ENCODE measurements around the gene MMS22L. TPM values are rescaled to one million over a fixed set of nuclear protein-coding genes. Genes with fewer than 3 reads are reported as not detected.

The MMS22L gene
- polyA plus RNA-seq, 1 experiment: 4.3 TPM

DNA sequence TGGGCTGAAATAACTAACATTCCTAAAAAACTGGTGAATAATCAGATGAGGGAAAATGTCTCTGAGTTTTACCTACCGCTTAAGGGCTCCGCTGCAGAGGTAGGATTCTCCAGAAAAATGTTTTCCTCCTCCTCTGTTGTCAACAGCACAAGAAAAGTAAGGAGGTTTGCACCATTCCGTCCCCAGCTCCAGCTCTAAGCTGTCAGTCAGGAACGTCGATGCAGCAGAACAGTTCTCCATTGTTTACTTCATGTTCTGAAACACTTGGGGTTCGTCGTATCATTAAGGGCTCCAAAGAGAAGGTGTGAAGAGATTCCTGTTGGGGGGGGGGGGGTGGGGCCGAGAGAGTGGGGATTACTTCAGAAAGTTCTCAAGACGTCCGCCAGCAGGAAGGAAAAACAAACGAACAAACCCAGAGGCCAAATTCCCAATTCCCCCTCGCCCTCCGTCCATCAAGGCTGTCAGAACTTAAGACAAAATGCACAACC is 734 bp downstream of the MMS22L start:
- POLR2A ChIA-PET: no interaction called here
- H3K4me3 ChIP-seq (ENCODE audit: low read depth, low read length): peak overlapping the region; percentile 75

DNA sequence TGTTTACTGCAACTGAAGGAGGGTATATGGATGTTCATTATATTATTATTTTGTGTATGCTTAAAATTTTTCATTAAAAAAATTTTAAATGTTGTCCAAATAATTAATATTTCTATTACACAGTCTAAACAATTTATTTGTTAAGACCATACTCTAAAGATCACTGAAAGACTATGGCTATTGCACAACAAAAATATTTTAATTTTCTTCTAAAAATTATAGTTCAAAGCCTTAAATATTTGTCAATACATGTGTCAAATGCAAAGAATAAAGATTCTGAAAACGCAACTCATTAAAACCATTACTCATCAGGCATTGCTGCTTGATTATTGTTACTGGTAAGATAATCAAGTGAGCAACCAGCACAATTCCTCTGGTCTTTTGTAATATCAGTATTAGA is 2.2 kb downstream of the MMS22L start:
- ChIA-PET POLR2A (no interaction called here), CTCF (no interaction called here)
- no peak overlapping the region for H3K4me3 ChIP-seq (ENCODE audit: low read depth, low read length)
- no peaks in the 10 kb centered on the region for H3K27me3 ChIP-seq (ENCODE audit: control insufficient read depth, insufficient read depth, low read length)
- DNase-seq (ENCODE audit: low read depth): no peak
- H3K36me3 ChIP-seq (ENCODE audit: control insufficient read depth, insufficient read depth, low read length): no peaks in the 10 kb centered on the region; the same call in 1 of the 2 replicates
- TF ChIP-seq CTCF (IDR thresholded peaks at IDR 0.05; ENCODE audit: insufficient read depth, low read depth, low read length): no peak

More for the DNA sequence above, 734 bp downstream of the MMS22L start:
- Histone ChIP-seq H3K36me3 (ENCODE audit: control insufficient read depth, insufficient read depth, low read length) (no peaks in the 10 kb centered on the region; the same call in 1 of the 2 replicates), H3K27me3 (ENCODE audit: control insufficient read depth, insufficient read depth, low read length) (no peaks in the 10 kb centered on the region)
- no peak for DNase-seq (ENCODE audit: low read depth)
- no peak for TF ChIP-seq CTCF (IDR thresholded peaks at IDR 0.05; ENCODE audit: insufficient read depth, low read depth, low read length)
- CTCF ChIA-PET: interaction anchor here (0.8 to 1.0 kb wide), 2 partner anchors 11 to 12 kb away, joined by 3 read pairs; no protein-coding TSS in a partner anchor

- no peak for DNase-seq (ENCODE audit: low read depth)
- H3K4me3 ChIP-seq (ENCODE audit: low read depth, low read length): no peak overlapping the region
- no peak for TF ChIP-seq CTCF (IDR thresholded peaks at IDR 0.05; ENCODE audit: insufficient read depth, low read depth, low read length)
- H3K36me3 ChIP-seq (ENCODE audit: control insufficient read depth, insufficient read depth, low read length): peaks cover 2% of the 10 kb centered on the region; the same call in 1 of the 2 replicates
- no peaks in the 10 kb centered on the region for H3K27me3 ChIP-seq (ENCODE audit: control insufficient read depth, insufficient read depth, low read length)
- CTCF ChIA-PET: no interaction called here
- POLR2A ChIA-PET: no interaction called here
These were observed 7.2 kb downstream of the MMS22L start for GRCh38 chr6:97275804-97276203.

DNA sequence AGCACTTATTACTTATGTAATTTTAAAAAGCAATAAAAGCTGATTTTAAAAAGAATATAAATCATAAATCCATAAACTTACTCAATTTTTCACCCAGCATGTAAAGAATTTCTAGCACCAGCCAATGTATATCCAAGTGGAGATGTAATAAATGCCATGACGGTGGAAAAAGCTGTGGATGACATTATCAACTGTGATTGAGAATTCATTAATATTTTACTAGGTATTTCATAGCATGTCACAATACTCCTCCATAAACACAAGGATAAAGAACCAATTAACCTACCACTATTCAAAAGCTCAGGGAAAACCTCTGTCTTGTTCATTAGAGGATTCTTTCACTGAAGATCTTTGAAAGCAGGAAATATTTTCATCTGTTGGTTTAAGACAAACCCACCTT is 13.2 kb downstream of the MMS22L start:
- H3K36me3 ChIP-seq (ENCODE audit: control insufficient read depth, insufficient read depth, low read length): no peaks in the 10 kb centered on the region
- CTCF ChIA-PET: interaction anchor here (1.3 kb wide), 1 partner anchor 12 kb away, joined by 3 read pairs; no protein-coding TSS in a partner anchor
- H3K4me3 ChIP-seq (ENCODE audit: low read depth, low read length): no peak overlapping the region
- no peak for DNase-seq (ENCODE audit: low read depth)
- H3K27me3 ChIP-seq (ENCODE audit: control insufficient read depth, insufficient read depth, low read length): no peaks in the 10 kb centered on the region
- no peak for TF ChIP-seq CTCF (IDR thresholded peaks at IDR 0.05; ENCODE audit: insufficient read depth, low read depth, low read length)
- POLR2A ChIA-PET: no interaction called here

DNA sequence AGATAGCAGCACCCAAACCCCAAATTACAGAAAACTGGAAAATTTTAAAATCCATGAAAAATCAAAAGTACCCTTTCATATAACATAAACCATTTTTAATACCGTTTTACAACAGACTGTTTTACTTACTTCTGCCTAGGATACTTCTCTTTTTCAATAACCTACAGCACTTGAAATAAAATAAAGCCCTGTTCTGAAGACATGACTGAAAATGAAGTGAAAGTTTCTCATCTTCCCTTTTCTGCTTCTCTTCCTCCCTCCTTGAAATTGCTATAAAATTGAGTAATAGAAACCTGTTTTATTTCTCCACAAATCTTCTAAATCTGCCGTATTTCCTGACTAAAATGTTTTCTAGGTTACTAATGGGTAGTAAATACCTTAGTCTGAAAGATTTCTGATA is 20.3 kb downstream of the MMS22L start:
- H3K4me3 ChIP-seq (ENCODE audit: low read depth, low read length): no peak overlapping the region
- CTCF ChIA-PET: no interaction called here
- POLR2A ChIA-PET: no interaction called here
- H3K36me3 ChIP-seq (ENCODE audit: control insufficient read depth, insufficient read depth, low read length): no peaks in the 10 kb centered on the region; the same call in 1 of the 2 replicates
- no peaks in the 10 kb centered on the region for H3K27me3 ChIP-seq (ENCODE audit: control insufficient read depth, insufficient read depth, low read length)
- no peak for TF ChIP-seq CTCF (IDR thresholded peaks at IDR 0.05; ENCODE audit: insufficient read depth, low read depth, low read length)
- no peak for DNase-seq (ENCODE audit: low read depth)

All from BJ (cell line).